ENCODE measurements around the gene SLC66A1.
A peak's percentile ranks its signal among the peaks of the same experiment; 100 is the strongest.
"Not testable (repeated sequence)": the region's sequence is repeated elsewhere in the genome, so short reads cannot be mapped to it uniquely, and the experiment has no call there.

The SLC66A1 gene, protein sequence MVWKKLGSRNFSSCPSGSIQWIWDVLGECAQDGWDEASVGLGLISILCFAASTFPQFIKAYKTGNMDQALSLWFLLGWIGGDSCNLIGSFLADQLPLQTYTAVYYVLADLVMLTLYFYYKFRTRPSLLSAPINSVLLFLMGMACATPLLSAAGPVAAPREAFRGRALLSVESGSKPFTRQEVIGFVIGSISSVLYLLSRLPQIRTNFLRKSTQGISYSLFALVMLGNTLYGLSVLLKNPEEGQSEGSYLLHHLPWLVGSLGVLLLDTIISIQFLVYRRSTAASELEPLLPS
- long read RNA-seq, donor 1, partial matches to known transcripts, result 144 of 150 reads
- long read RNA-seq, donor 1, other reads (novel, unspliced or antisense), result 0 of 150 reads
- long read RNA-seq, donor 2, partial matches to known transcripts, result 149 of 212 reads
- long read RNA-seq, donor 2, other reads (novel, unspliced or antisense), result 61 of 212 reads
- long read RNA-seq, donor 3, partial matches to known transcripts, result 82 of 83 reads
- long read RNA-seq, donor 3, other reads (novel, unspliced or antisense), result 0 of 83 reads
- long read RNA-seq, donor 4, partial matches to known transcripts, result 141 of 144 reads
- long read RNA-seq, donor 4, other reads (novel, unspliced or antisense), result 0 of 144 reads
- long read RNA-seq, donor 5, partial matches to known transcripts, result 180 of 181 reads
- long read RNA-seq, donor 5, other reads (novel, unspliced or antisense), result 0 of 181 reads
- long read RNA-seq, donor 6, partial matches to known transcripts, result 183 of 185 reads
- long read RNA-seq, donor 6, other reads (novel, unspliced or antisense), result 0 of 185 reads
- long read RNA-seq, donor 7, partial matches to known transcripts, result 329 of 337 reads
- long read RNA-seq, donor 7, other reads (novel, unspliced or antisense), result 0 of 337 reads
- long read RNA-seq, donor 8, transcript PQLC2-202 (9 exons, 1,805 nt), result major isoform, 6 of 157 reads
- long read RNA-seq, donor 8, partial matches to known transcripts, result 38 of 157 reads
- long read RNA-seq, donor 8, other reads (novel, unspliced or antisense), result 112 of 157 reads

- peak; percentile 91 for DNase-seq
These were observed at the start of gene SLC66A1, which contains the start of gene AKR7A2 for GRCh38 chr1:19311931-19312781. SLC66A1 (plus strand) TSS chr1:19312326; CDS start chr1:19317678, 5,352 bp downstream. AKR7A2 (minus strand) TSS chr1:19312144; CDS start chr1:19312124, 20 bp downstream.

DNA sequence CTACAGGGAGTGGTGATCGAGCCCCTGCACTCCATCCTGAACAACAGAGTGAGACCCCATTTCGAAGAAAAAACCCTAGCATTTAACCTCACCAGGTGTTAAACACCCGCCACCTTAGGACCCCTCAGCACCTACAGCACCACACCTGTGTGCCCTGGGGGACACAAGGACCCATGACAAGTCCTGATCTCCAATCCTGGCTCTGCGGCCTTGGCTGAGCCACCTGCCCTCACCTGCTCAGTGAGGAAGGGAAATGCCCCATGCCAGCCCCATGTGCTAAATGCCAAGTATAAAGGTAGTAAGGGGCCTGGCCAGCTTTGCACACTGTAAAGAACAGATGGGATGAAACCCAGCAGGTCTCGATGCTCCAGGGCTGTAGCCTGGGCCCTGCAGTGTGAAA, 49.4 kb upstream of the SLC66A1 start:
- DNase-seq, result no peak

- DNase-seq, result no peak
These were observed 43.7 kb upstream of the SLC66A1 start for GRCh38 chr1:19268445-19268844.

DNA sequence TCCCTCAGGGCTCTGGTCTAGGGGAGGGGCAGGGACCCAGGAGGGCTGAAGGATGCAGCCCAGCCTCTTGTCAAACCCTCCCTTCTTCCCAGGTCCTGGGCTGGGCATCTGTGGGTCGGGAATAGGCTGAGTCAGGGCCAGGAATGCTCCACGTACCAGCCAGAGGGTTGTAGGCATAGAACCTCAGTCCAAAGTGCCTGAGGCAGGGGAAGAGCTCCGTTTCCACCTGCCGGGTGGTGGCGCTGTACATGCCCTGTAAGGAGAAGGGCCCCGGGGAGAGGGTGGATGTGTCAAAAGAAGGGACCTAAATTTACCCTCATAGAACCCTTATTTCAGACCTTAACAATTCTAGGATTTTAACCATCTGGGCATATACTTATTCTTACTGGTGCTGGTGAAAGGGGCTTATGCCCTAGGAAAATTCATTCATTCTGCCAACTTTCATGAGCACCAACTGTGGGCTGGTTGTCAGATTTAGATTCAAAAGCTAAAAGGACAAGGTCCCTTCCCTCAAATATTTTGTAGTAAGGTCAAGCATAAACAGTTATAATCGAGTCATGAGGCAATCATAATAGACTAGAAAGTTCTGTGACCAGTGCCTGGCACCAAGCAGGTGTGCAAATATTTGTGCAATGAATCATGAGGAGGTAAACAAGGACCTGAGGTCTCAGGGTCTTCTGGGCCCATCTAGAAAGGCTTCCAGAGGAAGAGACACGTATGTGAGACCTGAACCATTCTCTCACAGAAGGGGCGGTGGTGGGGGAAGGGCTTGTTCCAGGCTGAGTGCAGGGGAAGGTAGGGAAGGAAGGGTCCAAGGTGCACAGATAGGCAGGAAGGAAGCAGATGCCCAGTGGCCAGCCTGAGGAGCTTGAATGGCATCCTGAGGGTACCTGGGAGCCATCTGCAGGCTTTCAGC, 42.4 kb upstream of the SLC66A1 start:
- not testable (repeated sequence) for DNase-seq

DNA sequence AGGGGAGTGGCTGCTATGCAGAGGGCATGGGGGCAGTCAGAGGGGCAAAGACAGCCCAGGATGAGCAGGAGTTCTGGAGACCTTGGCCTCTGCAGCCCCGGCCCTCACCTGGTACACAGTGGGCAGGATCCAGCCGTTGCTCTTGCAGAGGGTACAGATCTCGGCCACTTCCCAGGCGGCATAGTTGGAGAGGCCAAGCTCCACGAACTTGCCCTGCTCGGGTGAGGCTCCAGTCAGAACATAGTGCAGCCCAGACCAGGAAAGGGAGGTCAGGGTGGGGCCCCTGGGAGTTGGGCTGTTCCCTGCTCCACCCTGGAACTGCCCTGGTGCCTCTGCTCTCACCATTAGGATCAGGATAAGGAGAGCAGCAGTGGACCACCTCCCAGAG, 41.8 kb upstream of the SLC66A1 start:
- not testable (repeated sequence) for DNase-seq

DNA sequence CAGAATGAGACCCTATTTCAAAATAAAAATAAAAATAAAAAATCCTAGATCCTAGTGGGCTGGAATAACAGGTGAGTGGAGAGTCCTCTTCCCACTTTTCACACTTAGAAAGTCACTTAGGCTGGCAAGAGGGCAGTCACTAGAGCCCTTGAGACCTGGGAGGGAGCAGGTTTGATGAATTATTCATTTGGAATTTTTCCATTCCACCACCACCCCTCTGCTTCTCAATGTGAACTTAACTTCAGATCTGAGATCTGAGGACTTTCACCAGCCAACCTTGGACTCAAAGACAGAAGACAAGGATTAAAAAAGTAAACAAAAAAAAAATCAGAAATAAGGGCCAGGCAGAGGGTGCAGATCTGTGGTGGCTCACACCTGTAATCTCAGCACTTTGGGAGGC, 40.1 kb upstream of the SLC66A1 start:
- DNase-seq, result no peak

- DNase-seq, result peak; percentile 19
These were observed 38.9 kb upstream of the SLC66A1 start for GRCh38 chr1:19273106-19273843.

DNA sequence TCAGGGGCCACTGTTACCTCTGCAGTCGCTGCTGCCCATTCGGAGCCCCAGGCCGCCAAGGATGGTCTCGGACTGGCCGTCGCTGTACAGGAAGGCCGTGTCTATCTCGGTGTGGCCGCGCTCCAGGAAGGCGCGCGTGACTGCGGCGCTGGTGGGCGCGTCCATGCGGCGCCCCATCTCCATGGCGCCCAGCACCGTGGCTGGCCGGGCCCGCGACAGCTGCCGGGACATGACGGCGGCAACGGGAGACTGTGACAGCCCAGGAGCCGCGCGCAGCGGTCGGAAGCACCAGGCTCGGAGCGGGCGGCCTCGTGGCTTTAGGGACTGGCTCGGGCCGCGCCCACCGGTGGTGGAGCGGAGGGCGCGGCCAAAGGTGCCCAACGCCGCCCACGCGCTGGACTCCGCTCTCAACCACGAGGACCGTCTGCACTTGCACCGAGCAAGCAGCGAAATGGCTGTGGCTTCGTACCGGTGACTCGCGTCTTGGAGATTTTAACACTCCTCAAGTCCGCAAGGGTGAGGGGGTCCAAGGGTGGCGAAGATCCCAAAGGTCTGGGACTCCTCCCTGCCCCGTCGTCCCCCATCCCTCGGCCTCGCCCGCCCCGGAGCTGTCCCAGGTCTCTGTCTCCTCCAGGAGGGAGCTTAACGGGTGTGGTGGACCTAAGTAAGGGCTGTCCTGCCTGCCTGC, 38.1 kb upstream of the SLC66A1 start:
- DNase-seq, result peak; percentile 40

DNA sequence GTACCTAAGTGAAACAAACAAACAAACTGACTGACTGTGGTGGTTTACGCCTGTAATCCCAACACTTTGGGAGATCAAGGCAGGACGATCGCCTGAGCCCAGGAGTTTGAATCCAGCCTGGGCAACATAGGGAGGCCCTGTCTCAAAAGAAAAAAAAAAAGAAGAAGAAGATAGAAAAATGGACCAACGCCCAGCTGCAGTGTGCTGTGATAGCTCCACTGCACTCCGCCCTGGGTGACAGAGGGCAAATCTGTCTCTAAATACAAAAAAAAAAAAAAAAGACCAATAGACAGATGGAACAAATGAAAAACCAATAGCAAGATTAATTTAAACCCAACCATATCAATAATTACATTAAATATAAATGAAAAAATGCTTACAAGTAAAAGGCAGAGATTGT, 37.5 kb upstream of the SLC66A1 start:
- no peak for DNase-seq

DNA sequence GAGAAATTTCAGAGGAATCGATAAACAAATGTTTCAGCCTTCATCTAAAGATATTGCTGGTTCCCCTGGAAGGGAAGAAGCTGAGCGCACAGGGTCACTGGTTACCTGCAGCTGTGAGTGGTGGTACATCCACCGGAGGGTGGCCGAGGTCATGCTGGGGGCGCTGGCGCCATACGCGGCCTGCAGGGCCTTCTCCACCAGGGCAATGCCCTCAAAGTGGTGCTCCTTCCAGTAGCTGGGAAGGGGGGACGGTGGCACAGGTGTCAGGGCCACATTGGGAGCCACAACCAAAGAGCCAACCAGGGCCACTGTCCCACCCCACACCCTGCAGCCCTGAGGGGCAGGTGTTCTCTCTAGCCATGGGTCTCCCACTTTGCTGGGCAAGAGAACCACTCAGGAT, 28.2 kb upstream of the SLC66A1 start:
- DNase-seq, result no peak

- no peak for DNase-seq
These were observed 27.2 kb upstream of the SLC66A1 start for GRCh38 chr1:19284881-19285280.

- DNase-seq, result not testable (repeated sequence)
These were observed 26.8 kb upstream of the SLC66A1 start for GRCh38 chr1:19285366-19285765.

GRCh38 chr1:19285807-19286206, 26.3 kb upstream of the SLC66A1 start:
- DNase-seq, result not testable (repeated sequence)

DNA sequence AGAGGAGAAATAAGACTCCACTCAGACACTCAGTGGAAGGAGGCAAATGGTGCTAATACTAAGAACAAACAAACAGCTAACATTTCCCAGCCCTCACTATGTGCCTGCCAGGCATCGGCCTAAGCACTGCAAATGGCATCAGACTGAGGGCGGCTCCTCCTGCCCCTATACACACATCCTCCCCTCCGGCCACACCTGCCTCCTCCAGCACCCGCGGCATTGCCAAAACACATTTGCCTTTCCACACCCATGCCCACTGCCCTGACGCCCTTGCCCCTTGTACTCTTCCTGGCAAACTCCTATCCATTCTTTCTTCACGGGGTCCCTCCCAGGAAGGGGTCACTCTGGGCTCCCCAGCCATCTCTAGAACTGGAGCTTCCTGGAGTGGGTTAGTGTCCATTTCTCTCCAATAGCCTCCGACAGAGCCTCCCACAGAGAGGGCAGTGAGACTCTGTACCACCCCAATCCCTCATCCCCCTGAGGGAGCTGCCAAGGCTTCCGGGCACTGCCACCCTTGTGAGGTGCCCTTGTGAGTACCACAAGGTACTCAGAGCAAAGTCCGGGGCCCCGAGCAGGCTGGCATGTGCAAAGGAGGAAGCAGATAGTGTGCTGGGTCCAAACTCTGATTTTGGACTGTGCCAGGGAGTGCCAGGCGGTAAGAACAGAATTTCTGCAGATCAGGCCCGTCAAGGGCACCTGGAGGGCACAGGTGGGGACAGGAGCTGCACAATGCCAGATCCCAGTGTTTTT, 24.5 kb upstream of the SLC66A1 start:
- DNase-seq, result no peak

GRCh38 chr1:19288324-19289241, 23.5 kb upstream of the SLC66A1 start, which contains the start of gene AKR7A3:
AKR7A3 (minus strand) TSS chr1:19288770; CDS start chr1:19288709, 61 bp downstream.
- DNase-seq, result peak; percentile 46

DNA sequence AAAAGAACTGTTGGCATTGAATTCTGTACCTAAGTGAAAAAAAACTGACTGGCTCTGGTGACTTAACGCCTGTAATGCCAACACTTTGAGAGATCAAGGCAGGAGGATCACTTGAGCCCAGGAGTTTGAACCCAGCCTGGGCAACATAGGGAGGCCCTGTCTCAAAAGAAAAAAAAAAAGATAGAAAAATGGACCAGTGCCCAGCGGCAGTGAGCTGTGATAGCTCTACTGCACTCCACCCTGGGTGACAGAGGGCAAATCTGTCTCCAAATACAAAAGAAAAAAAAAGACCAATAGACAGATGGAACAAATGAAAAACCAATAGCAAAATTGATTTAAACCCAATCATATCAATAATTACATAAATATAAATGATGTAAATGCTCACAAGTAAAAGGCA, 22.9 kb upstream of the SLC66A1 start:
- DNase-seq, result no peak

- DNase-seq, result no peak
These were observed 17.5 kb upstream of the SLC66A1 start for GRCh38 chr1:19294638-19295037.

Data from right kidney (tissue), 9 donors.